Amygdala (tissue), 56 donors: ENCODE measurements around the gene CCRL2.
"Not testable (repeated sequence)": the region's sequence is repeated elsewhere in the genome, so short reads cannot be mapped to it uniquely, and the experiment has no call there.

Experiments used
- DNase-seq, 56 donors: peaks; one replicate each; lab custom pipeline; 2025; lab: John Stamatoyannopoulos, UW

The CCRL2 gene

GRCh38 chr3:46422617-46423016 lies 15.6 kb downstream of the CCRL2 start:
- DNase-seq: no peak

- DNase-seq: peak in 10 of 56 donors; percentile 6 to 35 (median 24)
Measured at GRCh38 chr3:46423588-46423987, 16.5 kb downstream of the CCRL2 start.

DNA sequence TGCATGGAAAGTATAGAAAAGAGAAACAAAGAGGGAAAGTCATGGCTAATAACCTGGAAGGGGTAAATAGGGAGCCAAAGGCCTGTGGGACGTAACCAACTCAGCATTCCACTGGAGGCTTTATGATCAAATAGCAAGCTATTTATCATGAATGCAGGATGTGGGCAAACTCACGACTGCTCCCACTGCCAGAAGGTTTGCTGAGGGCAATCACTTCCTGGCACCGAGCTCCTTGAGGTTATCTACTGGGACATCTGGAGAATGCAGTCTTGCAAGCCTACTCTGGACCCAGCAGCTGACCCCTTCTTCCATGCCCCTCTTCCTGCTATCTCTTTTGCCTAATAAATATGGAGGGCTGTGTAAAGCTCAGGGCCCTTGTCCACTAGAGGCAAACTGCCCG lies 19.4 kb downstream of the CCRL2 start:
- DNase-seq: not testable (repeated sequence)

DNA sequence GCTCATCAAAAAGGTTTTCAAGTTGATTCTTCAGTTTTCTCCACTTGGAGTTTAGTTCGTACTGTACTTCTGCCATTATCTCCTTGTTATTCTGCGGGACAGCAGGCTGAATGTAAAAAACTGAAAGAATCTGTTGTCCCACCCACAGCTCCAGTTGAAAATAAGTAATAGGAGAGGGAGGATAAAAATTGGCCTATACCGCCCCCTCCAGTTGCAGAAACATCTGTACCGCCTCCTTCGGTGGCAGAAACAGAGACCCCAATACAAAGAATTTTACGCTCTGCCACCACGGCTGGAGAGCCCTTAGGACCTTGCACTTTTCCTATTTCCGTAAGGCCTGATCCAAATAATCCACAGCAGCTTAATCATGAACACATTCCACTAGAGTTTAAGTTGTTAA lies 20.3 kb downstream of the CCRL2 start:
- not testable (repeated sequence) for DNase-seq

DNA sequence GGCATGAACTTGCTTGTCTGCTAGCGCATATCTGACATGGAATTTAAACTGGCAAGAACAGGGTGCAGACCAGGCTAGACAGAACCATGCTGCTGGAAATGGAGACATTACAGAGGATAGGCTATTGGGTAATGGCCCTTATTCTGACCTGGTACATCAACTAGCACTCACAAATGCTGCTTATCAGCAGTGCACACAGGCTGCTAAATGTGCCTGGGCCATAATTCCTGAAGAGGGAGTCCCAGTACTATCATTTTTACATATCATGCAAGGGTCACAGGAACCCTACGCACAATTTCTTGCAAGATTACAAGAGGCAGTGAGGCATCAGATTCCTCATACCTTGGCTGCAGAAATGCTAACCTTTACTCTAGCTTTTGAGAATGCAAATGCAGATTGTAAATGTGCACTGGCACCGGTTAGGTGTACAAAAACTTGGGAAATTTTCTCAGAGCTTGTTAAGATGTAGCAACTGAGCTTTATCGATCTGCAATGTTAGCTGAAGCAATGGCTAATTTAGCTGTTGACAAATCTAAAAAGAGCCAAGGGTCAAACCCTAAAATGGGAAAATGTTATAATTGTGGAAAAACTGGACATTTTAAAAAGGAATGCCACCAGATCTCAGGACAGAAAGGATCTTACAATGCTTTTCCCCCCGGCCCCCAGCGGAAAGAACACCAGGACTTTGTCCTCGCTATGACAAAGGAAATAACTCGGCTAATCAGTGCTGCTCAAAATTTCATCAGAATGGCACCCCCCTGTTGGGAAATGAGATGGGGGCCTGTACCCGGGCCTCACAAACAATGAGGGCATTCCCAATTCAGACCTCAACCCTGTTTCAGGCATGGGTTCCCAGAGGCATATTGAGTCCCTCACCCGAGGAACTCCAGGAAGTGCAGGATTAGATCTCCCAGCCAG lies 21.1 kb downstream of the CCRL2 start:
- no peak for DNase-seq

- no peak for DNase-seq
Measured at GRCh38 chr3:46429250-46429649, 22.2 kb downstream of the CCRL2 start.

GRCh38 chr3:46429671-46430070 lies 22.6 kb downstream of the CCRL2 start:
- DNase-seq: no peak

GRCh38 chr3:46430879-46431278 lies 23.8 kb downstream of the CCRL2 start:
- not testable (repeated sequence) for DNase-seq

GRCh38 chr3:46431905-46432304 lies 24.8 kb downstream of the CCRL2 start:
- not testable (repeated sequence) for DNase-seq

DNA sequence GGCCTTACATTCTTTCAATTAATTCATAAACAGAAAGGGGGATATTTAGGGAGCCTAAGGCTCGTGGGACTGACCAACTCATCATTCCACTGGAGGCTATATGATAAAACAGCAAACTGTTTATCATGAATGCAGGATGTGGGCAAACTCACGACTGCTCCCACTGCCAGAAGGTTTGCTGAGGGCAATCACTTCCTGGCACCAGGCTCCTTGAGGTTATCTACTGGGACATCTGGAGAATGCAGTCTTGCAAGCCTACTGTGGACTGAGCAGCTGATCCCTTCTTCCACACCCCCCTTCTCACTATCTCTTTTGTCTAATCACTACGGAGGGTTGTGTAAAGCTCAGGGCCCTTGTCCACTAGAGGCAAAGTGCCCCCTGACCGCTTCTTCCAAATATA lies 26.1 kb downstream of the CCRL2 start:
- DNase-seq: not testable (repeated sequence)

GRCh38 chr3:46433841-46434240 lies 26.8 kb downstream of the CCRL2 start:
- DNase-seq: no peak

GRCh38 chr3:46435081-46435726 lies 28.1 kb downstream of the CCRL2 start:
- no peak for DNase-seq

- DNase-seq: peak in 4 of 56 donors; percentile 6 to 26 (median 22)
Measured at GRCh38 chr3:46438831-46439230, 31.8 kb downstream of the CCRL2 start.

GRCh38 chr3:46440531-46441294 lies 33.7 kb downstream of the CCRL2 start:
- no peak for DNase-seq

GRCh38 chr3:46442576-46443530 lies 35.8 kb downstream of the CCRL2 start:
- peak in 5 of 56 donors; percentile 2 to 58 (median 29) for DNase-seq

DNA sequence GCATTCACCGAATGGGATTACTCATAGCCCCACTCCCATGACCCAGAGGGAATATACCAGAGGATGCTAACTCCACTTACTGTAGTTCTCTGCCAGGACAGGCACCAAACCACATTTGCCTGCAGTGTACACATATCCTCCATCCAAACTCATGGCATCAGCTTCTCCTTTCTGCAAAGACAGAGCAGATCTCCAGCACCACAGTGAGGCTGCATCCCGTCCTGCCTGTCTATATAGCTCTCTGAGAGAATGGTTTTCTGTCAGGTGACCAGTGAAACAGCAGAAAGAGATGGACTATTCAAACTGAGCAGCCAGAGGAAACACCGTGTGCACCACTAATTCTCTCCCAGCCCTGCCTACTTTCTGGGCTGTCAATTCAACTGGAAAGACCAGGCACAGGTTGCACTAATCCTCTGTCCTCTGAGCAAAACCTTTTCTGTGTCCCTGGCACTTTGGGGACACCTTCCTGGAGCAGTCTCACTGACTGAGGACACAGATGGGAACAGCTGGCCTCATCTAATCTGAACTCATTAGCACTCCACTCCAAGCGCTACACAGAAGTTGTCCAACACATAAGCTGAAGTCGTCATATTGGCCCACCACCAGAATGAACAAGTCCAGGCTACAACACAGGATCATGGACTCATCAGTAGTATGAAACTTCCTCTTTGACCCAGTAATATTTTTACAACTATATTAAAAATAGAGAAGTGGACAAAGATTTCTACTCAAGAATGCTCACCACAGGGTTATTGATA lies 40.3 kb downstream of the CCRL2 start:
- no peak for DNase-seq

GRCh38 chr3:46448721-46449120 lies 41.7 kb downstream of the CCRL2 start:
- DNase-seq: no peak

DNA sequence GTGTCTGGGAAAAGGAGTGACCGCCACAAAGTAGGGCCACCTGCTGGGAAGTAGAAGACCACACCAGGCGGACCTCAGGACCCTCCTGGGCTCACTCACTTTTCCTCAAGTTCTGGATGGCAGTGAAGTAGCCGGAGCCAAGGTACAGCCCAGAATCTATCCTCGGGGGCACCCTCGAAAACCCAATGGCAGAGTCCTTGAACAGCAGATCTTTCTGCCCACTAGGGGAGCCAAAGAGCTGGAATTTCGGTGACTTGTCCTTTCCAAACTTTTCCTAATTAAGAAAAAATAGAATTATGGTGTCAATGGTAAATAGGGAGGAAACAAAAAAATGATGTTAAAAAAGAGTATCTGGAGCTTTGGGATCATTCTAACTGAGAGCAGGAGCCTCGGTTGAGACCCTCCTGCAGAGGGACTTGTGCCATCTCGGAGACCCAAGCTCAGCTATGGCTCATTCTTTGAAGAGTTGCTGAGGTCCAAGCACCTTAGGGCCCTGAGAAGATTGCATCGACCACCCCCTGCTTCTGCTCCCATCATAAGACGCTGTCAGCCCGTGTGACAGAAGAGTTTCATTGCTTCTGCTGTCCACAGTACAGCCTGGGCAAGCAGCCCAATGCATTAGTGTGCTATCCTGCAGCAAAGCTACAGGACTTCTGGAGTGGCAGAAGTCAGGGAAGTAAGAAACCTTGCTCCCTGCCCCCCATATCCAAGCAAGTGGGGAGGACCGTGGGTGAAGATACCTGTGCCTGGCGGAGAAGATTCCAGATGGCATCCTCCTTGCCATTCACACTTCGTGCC lies 42.9 kb downstream of the CCRL2 start:
- DNase-seq: no peak
